HG02610 (cell line): ENCODE data around the gene ARHGEF1.

Experiments
- ATAC-seq: cut with Tn5 transposase; IDR thresholded peaks from one replicate; pipeline ENCODE4 v1.9.1; 2021; ENCODE audit warnings: mild to moderate bottlenecking, moderate library complexity; ENCODE audit not compliant: unreplicated experiment

Gene ARHGEF1

GRCh38 chr19:41945135-41945766, 62.3 kb downstream of the ARHGEF1 start:
- ATAC-seq: peak; percentile 85

DNA sequence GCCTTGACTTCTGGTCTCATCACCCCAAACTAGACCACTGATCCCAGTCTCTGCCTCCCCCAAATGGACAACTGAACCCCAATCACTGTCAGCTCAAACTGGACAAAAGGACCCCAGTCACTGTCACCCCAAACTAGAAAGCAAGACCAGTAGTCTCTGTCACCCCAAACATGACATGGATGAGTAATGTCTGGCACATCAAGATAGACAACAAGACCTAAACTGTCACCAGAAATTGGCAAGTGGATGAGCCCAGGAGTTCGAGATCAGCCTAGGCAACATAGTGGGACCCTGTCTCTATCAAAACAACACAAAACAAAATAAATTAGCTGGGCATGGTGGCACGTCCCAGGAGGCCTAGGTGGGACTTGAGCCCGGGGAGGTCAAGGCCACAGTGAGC, 64.1 kb downstream of the ARHGEF1 start:
- ATAC-seq: no peak

DNA sequence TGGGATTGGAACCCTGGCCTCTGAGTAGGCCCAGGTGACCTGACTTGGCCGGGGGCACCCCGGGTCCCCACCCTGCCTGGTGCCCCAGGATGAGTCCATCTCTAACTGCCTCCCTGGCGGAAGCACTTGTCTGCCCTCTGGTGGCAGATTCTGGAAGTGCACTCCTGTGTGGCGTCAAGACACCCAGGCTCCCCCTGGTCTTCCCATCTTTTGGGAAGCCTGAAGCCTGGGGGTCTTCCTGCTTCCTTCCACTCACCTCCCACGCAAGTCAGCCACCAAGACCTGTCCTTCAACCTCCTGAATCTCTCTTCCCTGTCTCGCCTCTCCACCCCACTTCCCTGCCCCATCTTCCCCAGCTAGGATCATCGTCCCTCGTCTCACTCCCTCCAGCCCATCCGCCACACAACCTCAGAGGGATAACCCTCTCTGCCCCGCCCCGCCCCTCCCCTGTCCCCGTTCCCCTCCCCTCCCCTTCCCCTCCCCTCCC, 68.7 kb downstream of the ARHGEF1 start:
- no peak for ATAC-seq

DNA sequence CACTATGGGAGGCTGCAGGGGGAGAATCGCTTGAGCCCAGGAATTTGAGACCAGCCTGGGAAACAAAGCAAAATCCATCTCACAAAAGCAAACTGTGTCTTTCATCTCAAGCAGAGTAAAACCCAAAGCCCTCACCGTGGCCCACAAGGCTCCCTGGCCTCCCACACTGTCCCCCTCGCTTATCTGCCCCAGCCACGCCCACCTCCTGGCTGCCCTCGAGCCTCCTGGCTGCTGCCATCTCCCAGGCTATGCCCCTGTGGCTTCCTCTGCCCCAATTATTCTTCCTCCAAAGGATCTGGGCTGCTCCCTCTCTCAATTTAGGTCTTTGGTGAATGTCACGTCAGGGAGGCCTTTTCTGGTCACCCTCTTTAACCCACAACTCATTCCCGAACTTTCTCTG, 72.5 kb downstream of the ARHGEF1 start:
- no peak for ATAC-seq

DNA sequence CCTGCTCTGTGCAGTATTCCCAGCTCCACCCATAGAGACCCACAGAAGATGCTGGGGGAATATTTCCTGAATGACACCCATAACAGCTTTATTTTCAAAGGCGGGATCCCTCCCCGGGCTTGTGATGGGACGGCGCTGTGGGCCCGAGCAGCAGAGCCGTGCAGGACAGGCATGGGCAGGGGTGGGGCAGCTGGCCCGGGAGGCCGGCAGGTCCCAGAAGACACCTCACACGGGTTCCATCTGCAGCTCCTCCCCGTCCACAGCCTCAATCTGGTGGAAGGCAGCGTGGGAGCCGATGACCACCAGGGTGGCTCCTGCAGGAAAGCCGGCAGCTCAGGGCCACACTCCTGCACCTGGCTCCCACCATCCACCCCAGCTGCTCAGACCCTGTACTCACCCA, 73.6 kb downstream of the ARHGEF1 start:
- no peak for ATAC-seq
